ENCODE measurements around the gene LTBP2.

DNA sequence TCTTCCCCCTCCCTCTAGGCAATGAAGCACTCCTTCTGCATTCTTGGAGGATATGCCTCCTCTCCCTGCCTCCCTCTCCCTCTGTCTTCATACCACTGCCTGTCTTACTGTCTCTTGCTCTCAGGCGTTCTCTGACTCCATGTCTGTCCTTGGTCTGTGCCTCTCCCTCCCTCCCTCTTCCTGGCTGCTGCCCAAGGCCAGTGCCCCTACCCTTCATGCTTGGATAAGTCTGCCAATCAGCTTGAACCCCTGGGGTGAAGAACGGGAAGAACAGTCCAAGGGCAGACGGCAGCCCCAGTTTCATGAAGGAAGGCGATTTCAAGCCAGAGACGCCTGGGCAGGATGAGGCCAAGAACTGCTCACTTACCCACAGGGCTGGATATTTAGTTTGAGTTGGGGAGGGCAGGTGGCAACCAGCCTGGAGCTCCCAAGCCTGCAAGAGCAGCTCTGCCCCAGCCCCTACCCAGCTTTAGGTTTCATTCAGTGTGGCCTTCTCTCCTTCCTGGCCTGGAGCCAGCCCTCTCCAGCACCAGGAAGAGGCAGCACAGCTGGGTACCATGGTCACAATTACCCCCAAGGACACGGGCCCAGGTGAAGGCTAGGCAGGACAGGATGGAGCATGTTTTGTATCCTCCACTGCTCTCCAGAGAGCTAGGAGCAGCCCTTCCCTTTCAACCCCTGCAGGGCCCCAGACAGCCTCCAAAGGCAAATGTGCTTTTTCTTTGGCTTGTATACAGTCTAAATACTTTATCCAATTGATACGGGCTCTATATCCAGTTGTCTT is 35.8 kb upstream of the LTBP2 start:
- no peak for TF ChIP-seq POLR2A (IDR thresholded peaks at IDR 0.05)
- no peak for TF ChIP-seq CTCF (IDR thresholded peaks at IDR 0.05)

Measured in thyroid gland (tissue), 4 donors.